WI38 (cell line): Measurements from ENCODE around the gene NKX6-2.

Experiments used
- H3K4me3 ChIP-seq: 2 replicates; pipeline ENCODE4 v1.5.1; 2011; ENCODE audit warnings: low read depth, mild to moderate bottlenecking, control low read depth, low read length
- TF ChIP-seq, protein P1 (sequence below): IDR thresholded peaks from 2 replicates; pipeline ENCODE4 v1.5.1; 2012; ENCODE audit warnings: low read depth, mild to moderate bottlenecking, control low read depth, low read length

Gene NKX6-2

GRCh38 chr10:132816718-132817117 is 30.8 kb upstream of the NKX6-2 start:
- TF ChIP-seq, protein P1, sequence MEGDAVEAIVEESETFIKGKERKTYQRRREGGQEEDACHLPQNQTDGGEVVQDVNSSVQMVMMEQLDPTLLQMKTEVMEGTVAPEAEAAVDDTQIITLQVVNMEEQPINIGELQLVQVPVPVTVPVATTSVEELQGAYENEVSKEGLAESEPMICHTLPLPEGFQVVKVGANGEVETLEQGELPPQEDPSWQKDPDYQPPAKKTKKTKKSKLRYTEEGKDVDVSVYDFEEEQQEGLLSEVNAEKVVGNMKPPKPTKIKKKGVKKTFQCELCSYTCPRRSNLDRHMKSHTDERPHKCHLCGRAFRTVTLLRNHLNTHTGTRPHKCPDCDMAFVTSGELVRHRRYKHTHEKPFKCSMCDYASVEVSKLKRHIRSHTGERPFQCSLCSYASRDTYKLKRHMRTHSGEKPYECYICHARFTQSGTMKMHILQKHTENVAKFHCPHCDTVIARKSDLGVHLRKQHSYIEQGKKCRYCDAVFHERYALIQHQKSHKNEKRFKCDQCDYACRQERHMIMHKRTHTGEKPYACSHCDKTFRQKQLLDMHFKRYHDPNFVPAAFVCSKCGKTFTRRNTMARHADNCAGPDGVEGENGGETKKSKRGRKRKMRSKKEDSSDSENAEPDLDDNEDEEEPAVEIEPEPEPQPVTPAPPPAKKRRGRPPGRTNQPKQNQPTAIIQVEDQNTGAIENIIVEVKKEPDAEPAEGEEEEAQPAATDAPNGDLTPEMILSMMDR = no peak
- no peak overlapping the region for H3K4me3 ChIP-seq

- TF ChIP-seq, protein P1 = no peak
- H3K4me3 ChIP-seq = no peak overlapping the region
These were observed 29.4 kb upstream of the NKX6-2 start for GRCh38 chr10:132815168-132815857.

DNA sequence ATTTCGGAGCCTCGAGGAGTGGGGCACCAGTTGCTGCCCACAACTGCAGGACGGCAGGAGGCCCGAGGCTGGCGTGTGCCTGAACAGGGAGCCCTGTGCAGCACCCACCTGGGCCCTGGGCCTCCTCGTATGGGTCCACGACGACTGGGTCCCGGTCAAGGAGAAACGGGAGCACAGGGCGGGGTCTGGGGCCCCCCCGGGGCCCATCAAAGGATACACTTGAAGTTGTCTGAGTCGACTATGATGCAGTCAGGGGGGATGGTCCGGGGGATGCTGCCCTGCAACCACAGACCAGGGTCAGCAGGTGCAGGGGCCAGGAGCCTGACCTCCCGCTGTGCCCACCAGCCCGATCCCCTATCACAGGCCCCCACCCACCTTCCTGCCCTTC is 28.5 kb upstream of the NKX6-2 start:
- TF ChIP-seq, protein P1 = no peak

GRCh38 chr10:132813560-132814468 is 27.9 kb upstream of the NKX6-2 start:
- H3K4me3 ChIP-seq = no peak overlapping the region
- TF ChIP-seq, protein P1 = no peak

More for the DNA sequence above, 28.5 kb upstream of the NKX6-2 start:
- no peak overlapping the region for H3K4me3 ChIP-seq

DNA sequence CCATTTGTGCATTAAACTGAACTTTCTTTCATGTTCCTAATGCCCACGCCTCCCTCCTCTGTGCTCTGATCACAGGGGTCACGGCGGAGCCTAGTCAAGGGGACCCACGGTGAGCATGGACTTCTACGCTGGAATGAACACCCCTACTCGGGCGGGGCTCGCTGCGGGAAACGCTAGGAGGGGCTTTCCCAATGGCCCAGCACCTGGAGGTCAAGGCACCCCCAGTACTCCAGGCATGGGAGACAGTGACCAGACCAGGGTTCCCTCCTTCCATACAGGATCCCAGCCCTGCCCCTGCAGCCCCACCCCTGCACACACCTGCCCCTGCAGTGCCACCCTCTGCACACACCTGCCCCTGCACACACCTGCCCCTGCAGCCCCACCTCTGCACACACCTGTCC is 27.1 kb upstream of the NKX6-2 start:
- H3K4me3 ChIP-seq = no peak overlapping the region
- TF ChIP-seq, protein P1 = no peak

GRCh38 chr10:132812520-132812919 is 26.6 kb upstream of the NKX6-2 start:
- TF ChIP-seq, protein P1 = no peak

GRCh38 chr10:132811891-132812481 is 26.0 kb upstream of the NKX6-2 start:
- H3K4me3 ChIP-seq = no peak overlapping the region
- TF ChIP-seq, protein P1 = no peak

More at GRCh38 chr10:132812520-132812919, 26.6 kb upstream of the NKX6-2 start:
- H3K4me3 ChIP-seq = no peak overlapping the region
